Peyer's patch (tissue), 4 donors: ENCODE data around the gene TTC23.

Experiments
- CTCF ChIP-seq, 6 experiments: fragments of 450-650 bp in 4 of 6; fragments of 200-600 bp in 2 of 6; sonication (generic) in 1 of 6; IDR thresholded peaks; one replicate each; pipeline ENCODE4 v1.5.1; 2017 to 2019; ENCODE audit warnings: antibody characterized with exemption in 6 of 6, mild to moderate bottlenecking in 3 of 6, moderate library complexity in 1 of 6
- POLR2A ChIP-seq, 2 donors: fragments of 450-650 bp; IDR thresholded peaks; one replicate each; pipeline ENCODE4 v1.5.1; 2017; ENCODE audit warnings: antibody characterized with exemption in 2 of 2, mild to moderate bottlenecking in 2 of 2, moderate library complexity in 2 of 2

- TF ChIP-seq CTCF (IDR thresholded peaks at IDR 0.05) (no peak), POLR2A (IDR thresholded peaks at IDR 0.05) (no peak)
Observed at GRCh38 chr15:99139276-99139675, 110.1 kb downstream of the TTC23 start.
